ENCODE data around the gene HIVEP2. TPM values are rescaled to one million over a fixed set of nuclear protein-coding genes. Genes with fewer than 3 reads are reported as not detected.

HIVEP2 gene
- total and polyA plus RNA-seq, 2 donors (not counting 1 experiment from before 2014, with no cell fraction given) = 5.0 to 14.4 TPM

GRCh38 chr6:142926494-142927270, 18.3 kb downstream of the HIVEP2 start:
- DNase-seq (ENCODE audit: low read depth in 2 of 2) = peak; percentile 86 to 94
- H3K27me3 ChIP-seq (ENCODE audit: control insufficient read depth, insufficient read depth, low read length) = no peaks in the 10 kb centered on the region
- peaks cover 3% of the 10 kb centered on the region for H3K4me1 ChIP-seq (ENCODE audit: control insufficient read depth, extremely low read depth, insufficient read depth, low read length)
- no peaks in the 10 kb centered on the region for H4K20me1 ChIP-seq (ENCODE audit: control insufficient read depth, extremely low read depth, insufficient read depth, low read length)
- H3K4me2 ChIP-seq (ENCODE audit: extremely low read depth, insufficient read depth, low read length) = peak overlapping the region; percentile 92
- H3K79me2 ChIP-seq (ENCODE audit: control insufficient read depth, insufficient read depth, low read length) = peaks cover 31% of the 10 kb centered on the region
- H3K9me3 ChIP-seq (ENCODE audit: control insufficient read depth, insufficient read depth, low read depth, low read length) = no peaks in the 10 kb centered on the region
- no peaks in the 10 kb centered on the region for H3K36me3 ChIP-seq (ENCODE audit: control insufficient read depth, insufficient read depth, low read length)
- H3K4me3 ChIP-seq (replicated peaks in 1 of 4; ENCODE audit: control extremely low read depth in 1 of 4, insufficient read depth in 1 of 4, low read depth in 3 of 4, low read length in 4 of 4) = peak overlapping the region; percentile 66 to 87 (median 72)
- peak overlapping the region; percentile 96 for H3K9ac ChIP-seq (ENCODE audit: insufficient read depth, low read length)
- H3K27ac ChIP-seq (ENCODE audit: insufficient read depth, low read length) = peak overlapping the region; percentile 97
- TF ChIP-seq CTCF (conservative IDR thresholded peaks at IDR 0.05 in 1 of 2, IDR thresholded peaks at IDR 0.05 in 1 of 2; ENCODE audit: low read depth in 1 of 2, low read length in 2 of 2) (no peak), EZH2 (IDR thresholded peaks at IDR 0.05; ENCODE audit: low read length, missing control alignments) (no peak)
- H2AFZ ChIP-seq (ENCODE audit: low read length) = peak overlapping the region; percentile 22

GRCh38 chr6:142926177-142926493, 18.8 kb downstream of the HIVEP2 start:
- Histone ChIP-seq H3K79me2 (ENCODE audit: control insufficient read depth, insufficient read depth, low read length) (peaks cover 26% of the 10 kb centered on the region), H2AFZ (ENCODE audit: low read length) (peak overlapping the region; percentile 22), H3K4me2 (ENCODE audit: extremely low read depth, insufficient read depth, low read length) (peak overlapping the region; percentile 92), H3K36me3 (ENCODE audit: control insufficient read depth, insufficient read depth, low read length) (no peaks in the 10 kb centered on the region), H3K9ac (ENCODE audit: insufficient read depth, low read length) (peak overlapping the region; percentile 96), H3K4me3 (replicated peaks in 1 of 4; ENCODE audit: control extremely low read depth in 1 of 4, insufficient read depth in 1 of 4, low read depth in 3 of 4, low read length in 4 of 4) (peak overlapping the region; percentile 41 to 72 (median 58)), H3K9me3 (ENCODE audit: control insufficient read depth, insufficient read depth, low read depth, low read length) (no peaks in the 10 kb centered on the region), H3K27me3 (ENCODE audit: control insufficient read depth, insufficient read depth, low read length) (no peaks in the 10 kb centered on the region), H3K4me1 (ENCODE audit: control insufficient read depth, extremely low read depth, insufficient read depth, low read length) (peaks cover 3% of the 10 kb centered on the region), H3K27ac (ENCODE audit: insufficient read depth, low read length) (peak overlapping the region; percentile 97), H4K20me1 (ENCODE audit: control insufficient read depth, extremely low read depth, insufficient read depth, low read length) (no peaks in the 10 kb centered on the region)
- TF ChIP-seq EZH2 (IDR thresholded peaks at IDR 0.05; ENCODE audit: low read length, missing control alignments) (no peak), CTCF (conservative IDR thresholded peaks at IDR 0.05 in 1 of 2, IDR thresholded peaks at IDR 0.05 in 1 of 2; ENCODE audit: low read depth in 1 of 2, low read length in 2 of 2) (no peak)
- DNase-seq (ENCODE audit: low read depth in 2 of 2) = peak in 1 of 2 donors; percentile 36

DNA sequence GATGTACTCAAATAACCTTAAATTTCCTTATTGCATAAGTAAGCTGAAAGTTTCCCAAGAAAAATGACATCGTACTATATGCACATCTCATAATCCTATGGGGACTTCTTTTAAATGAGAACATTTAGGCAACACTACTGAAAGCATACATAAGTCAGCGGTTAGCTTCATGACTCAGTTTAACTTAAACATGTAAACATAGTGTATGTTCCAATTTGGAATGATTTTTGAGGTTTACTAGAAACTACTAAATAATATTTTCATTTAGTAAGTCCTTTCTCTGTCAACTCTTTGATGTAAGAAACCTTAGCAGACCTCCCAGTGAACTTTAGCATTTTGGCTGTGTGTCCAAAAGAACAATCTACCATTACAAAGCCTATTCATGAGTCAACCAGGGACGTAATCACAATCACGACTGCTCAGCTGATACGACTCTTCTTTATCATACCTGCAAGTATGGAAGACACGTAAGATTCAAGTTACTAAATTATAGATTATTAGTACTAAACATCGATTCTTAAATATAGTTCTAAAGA, 19.3 kb downstream of the HIVEP2 start:
- no peaks in the 10 kb centered on the region for H3K36me3 ChIP-seq (ENCODE audit: control insufficient read depth, insufficient read depth, low read length)
- peaks cover 3% of the 10 kb centered on the region for H3K4me1 ChIP-seq (ENCODE audit: control insufficient read depth, extremely low read depth, insufficient read depth, low read length)
- no peak overlapping the region for H2AFZ ChIP-seq (ENCODE audit: low read length)
- peaks cover 26% of the 10 kb centered on the region for H3K79me2 ChIP-seq (ENCODE audit: control insufficient read depth, insufficient read depth, low read length)
- H3K9me3 ChIP-seq (ENCODE audit: control insufficient read depth, insufficient read depth, low read depth, low read length) = no peaks in the 10 kb centered on the region
- no peaks in the 10 kb centered on the region for H3K27me3 ChIP-seq (ENCODE audit: control insufficient read depth, insufficient read depth, low read length)
- no peak overlapping the region for H3K27ac ChIP-seq (ENCODE audit: insufficient read depth, low read length)
- H3K4me3 ChIP-seq (replicated peaks in 1 of 4; ENCODE audit: control extremely low read depth in 1 of 4, insufficient read depth in 1 of 4, low read depth in 3 of 4, low read length in 4 of 4) = no peak overlapping the region
- H3K9ac ChIP-seq (ENCODE audit: insufficient read depth, low read length) = no peak overlapping the region
- H3K4me2 ChIP-seq (ENCODE audit: extremely low read depth, insufficient read depth, low read length) = no peak overlapping the region
- H4K20me1 ChIP-seq (ENCODE audit: control insufficient read depth, extremely low read depth, insufficient read depth, low read length) = no peaks in the 10 kb centered on the region
- DNase-seq (ENCODE audit: low read depth in 2 of 2) = peak; percentile 83 to 93
- TF ChIP-seq EZH2 (IDR thresholded peaks at IDR 0.05; ENCODE audit: low read length, missing control alignments) = no peak

All from fibroblast of lung (primary cell).